Progenitor cell of endocrine pancreas (in vitro differentiated cells): ENCODE measurements around the gene SOX6. TPM values are rescaled to one million over a fixed set of nuclear protein-coding genes. Genes with fewer than 3 reads are reported as not detected.

ENCODE experiments used
- DNase-seq: peaks from one replicate; pipeline ENCODE4 v3.0.0; 2021; ENCODE audit warnings: low spot score; ENCODE audit not compliant: unreplicated experiment
- H3K27ac Mint-ChIP-seq: 2 replicates; pipeline ENCODE4 v1.8.0; 2021; ENCODE audit warnings: mild to moderate bottlenecking, moderate library complexity, mixed read lengths
- H3K27me3 Mint-ChIP-seq: 2 replicates; pipeline ENCODE4 v1.8.0; 2021; ENCODE audit warnings: mixed read lengths
- H3K36me3 Mint-ChIP-seq: 2 replicates; pipeline ENCODE4 v1.8.0; 2022; ENCODE audit warnings: mixed read lengths; ENCODE audit not compliant: insufficient read depth
- H3K4me1 Mint-ChIP-seq: 2 replicates; pipeline ENCODE4 v1.8.0; 2021; ENCODE audit warnings: low read depth, mixed read lengths
- H3K4me3 Mint-ChIP-seq: 2 replicates; pipeline ENCODE4 v1.8.0; 2021; ENCODE audit warnings: low read depth, mild to moderate bottlenecking, moderate library complexity, mixed read lengths
- H3K9me3 Mint-ChIP-seq: 2 replicates; pipeline ENCODE4 v1.8.0; 2021; ENCODE audit warnings: low read depth, mixed read lengths
- CTCF ChIP-seq: fragments of 200-600 bp; sonication (generic); IDR thresholded peaks from one replicate; pipeline ENCODE4 v1.5.0; 2021; ENCODE audit warnings: antibody characterized with exemption, mild to moderate bottlenecking; ENCODE audit not compliant: unreplicated experiment
- total RNA-seq: library from RNA; stranded (reverse); gene quantifications from 2 replicates; pipeline ENCODE4 v1.2.1, GENCODE V29; 2021

Gene SOX6
- total RNA-seq, 1 donor from 2014 or later, result 34.9 TPM

GRCh38 chr11:16059332-16059731 lies 297.0 kb downstream of the SOX6 start:
- Mint-ChIP-seq H3K27ac (no peak overlapping the region), H3K36me3 (peaks cover 6% of the 10 kb centered on the region), H3K4me1 (peaks cover 5% of the 10 kb centered on the region), H3K27me3 (no peaks in the 10 kb centered on the region), H3K4me3 (no peak overlapping the region), H3K9me3 (peaks cover 9% of the 10 kb centered on the region)
- no peak for DNase-seq
- no peak for TF ChIP-seq CTCF

GRCh38 chr11:16058671-16059070 lies 297.7 kb downstream of the SOX6 start:
- peaks cover 9% of the 10 kb centered on the region for H3K9me3 Mint-ChIP-seq
- peaks cover 6% of the 10 kb centered on the region for H3K36me3 Mint-ChIP-seq
- H3K27ac Mint-ChIP-seq, result no peak overlapping the region
- no peaks in the 10 kb centered on the region for H3K27me3 Mint-ChIP-seq
- TF ChIP-seq CTCF, result no peak
- H3K4me1 Mint-ChIP-seq, result peaks cover 5% of the 10 kb centered on the region
- DNase-seq, result no peak
- no peak overlapping the region for H3K4me3 Mint-ChIP-seq

- TF ChIP-seq CTCF, result no peak
- Mint-ChIP-seq H3K27me3 (no peaks in the 10 kb centered on the region), H3K4me1 (no peaks in the 10 kb centered on the region), H3K27ac (no peak overlapping the region), H3K4me3 (no peak overlapping the region), H3K36me3 (peaks cover 15% of the 10 kb centered on the region), H3K9me3 (no peaks in the 10 kb centered on the region)
- DNase-seq, result no peak
Observed at GRCh38 chr11:16052750-16053149, 303.6 kb downstream of the SOX6 start.

- Mint-ChIP-seq H3K4me3 (no peak overlapping the region), H3K36me3 (peaks cover 18% of the 10 kb centered on the region), H3K4me1 (peaks cover 3% of the 10 kb centered on the region), H3K27ac (no peak overlapping the region), H3K9me3 (no peaks in the 10 kb centered on the region), H3K27me3 (no peaks in the 10 kb centered on the region)
- no peak for DNase-seq
- TF ChIP-seq CTCF, result no peak
Observed at GRCh38 chr11:16049611-16050010, 306.7 kb downstream of the SOX6 start.

GRCh38 chr11:16047073-16047472 lies 309.3 kb downstream of the SOX6 start:
- no peak overlapping the region for H3K4me3 Mint-ChIP-seq
- H3K4me1 Mint-ChIP-seq, result peaks cover 3% of the 10 kb centered on the region
- no peak for TF ChIP-seq CTCF
- no peak overlapping the region for H3K27ac Mint-ChIP-seq
- no peaks in the 10 kb centered on the region for H3K9me3 Mint-ChIP-seq
- no peaks in the 10 kb centered on the region for H3K27me3 Mint-ChIP-seq
- no peak for DNase-seq
- H3K36me3 Mint-ChIP-seq, result peaks cover 9% of the 10 kb centered on the region
